NCI-H2029 (cell line): ENCODE results near the gene ACSL1.
"Not testable (repeated sequence)": the region's sequence is repeated elsewhere in the genome, so short reads cannot be mapped to it uniquely, and the experiment has no call there.

Source experiments
- DNase-seq: peaks from one replicate; lab custom pipeline; 2025; lab: John Stamatoyannopoulos, UW

ACSL1 gene

GRCh38 chr4:184839075-184839399, 13.3 kb upstream of the ACSL1 start:
- DNase-seq = not testable (repeated sequence)

GRCh38 chr4:184838249-184839074, 12.7 kb upstream of the ACSL1 start:
- DNase-seq = peak; percentile 74

GRCh38 chr4:184836613-184837012, 10.8 kb upstream of the ACSL1 start:
- no peak for DNase-seq

- no peak for DNase-seq
Observed at GRCh38 chr4:184833046-184833838, 7.5 kb upstream of the ACSL1 start.

GRCh38 chr4:184831153-184831552, 5.4 kb upstream of the ACSL1 start:
- no peak for DNase-seq

GRCh38 chr4:184826691-184827270, 1.0 kb upstream of the ACSL1 start:
- DNase-seq = peak; percentile 24

GRCh38 chr4:184825141-184825895, 450 bp downstream of the ACSL1 start:
- DNase-seq = no peak

- no peak for DNase-seq
Observed at GRCh38 chr4:184824776-184825084, 1.0 kb downstream of the ACSL1 start.

GRCh38 chr4:184824081-184824775, 1.5 kb downstream of the ACSL1 start:
- DNase-seq = no peak

GRCh38 chr4:184823014-184823413, 2.8 kb downstream of the ACSL1 start:
- DNase-seq = no peak

- DNase-seq = no peak
Observed at GRCh38 chr4:184822356-184822755, 3.4 kb downstream of the ACSL1 start.

- no peak for DNase-seq
Observed at GRCh38 chr4:184821242-184821641, 4.5 kb downstream of the ACSL1 start.

- DNase-seq = no peak
Observed at GRCh38 chr4:184819786-184820185, 6.0 kb downstream of the ACSL1 start.

- no peak for DNase-seq
Observed at GRCh38 chr4:184818216-184818564, 7.6 kb downstream of the ACSL1 start.

- no peak for DNase-seq
Observed at GRCh38 chr4:184817494-184818215, 8.1 kb downstream of the ACSL1 start.

GRCh38 chr4:184816962-184817361, 8.8 kb downstream of the ACSL1 start:
- DNase-seq = no peak

GRCh38 chr4:184815046-184815877, 10.5 kb downstream of the ACSL1 start:
- peak; percentile 83 for DNase-seq

- DNase-seq = no peak
Observed at GRCh38 chr4:184814686-184815045, 11.1 kb downstream of the ACSL1 start.

- DNase-seq = peak; percentile 15
Observed at GRCh38 chr4:184812651-184813181, 13.1 kb downstream of the ACSL1 start.

GRCh38 chr4:184812199-184812542, 13.6 kb downstream of the ACSL1 start:
- DNase-seq = no peak
